Psoas muscle (tissue), 8 donors: Measurements from ENCODE around the gene WWOX. TPM values are rescaled to one million over a fixed set of nuclear protein-coding genes. Genes with fewer than 3 reads are reported as not detected.

ENCODE experiments used
- ATAC-seq, 4 donors: fragments of 200-7000 bp; cut with Tn5 transposase; one replicate each; pipeline ENCODE4 v1.9.1; 2020; ENCODE audit warnings: moderate library complexity in 3 of 4, mild to moderate bottlenecking in 2 of 4
- DNase-seq, 2 donors: peaks; one replicate each; pipeline ENCODE4 v3.0.0-alpha.2; 2020
- H3K27ac ChIP-seq: fragments of 200-600 bp; one replicate; pipeline ENCODE4 v1.8.0; 2022
- H3K27me3 ChIP-seq, 3 donors: fragments of 200-600 bp in 1 of 3; one replicate each; pipeline versions ENCODE4 v1.6.1 to v1.8.0; 2013 to 2022; ENCODE audit warnings: low read length in 2 of 3, mild to moderate bottlenecking in 2 of 3, moderate library complexity in 1 of 3; ENCODE audit not compliant: insufficient read depth in 3 of 3
- H3K36me3 ChIP-seq, 2 donors: fragments of 200-600 bp in 1 of 2; one replicate each; pipeline versions ENCODE4 v1.6.1 to v1.8.0; 2013 to 2022; ENCODE audit warnings: low read depth in 1 of 2, mild to moderate bottlenecking in 1 of 2, moderate library complexity in 1 of 2; ENCODE audit not compliant: insufficient read depth in 1 of 2
- H3K4me1 ChIP-seq: fragments of 200-600 bp; one replicate; pipeline ENCODE4 v1.8.0; 2022
- H3K4me3 ChIP-seq: fragments of 200-600 bp; one replicate; pipeline ENCODE4 v1.8.0; 2022; ENCODE audit warnings: mild to moderate bottlenecking
- H3K9me3 ChIP-seq: fragments of 200-600 bp; one replicate; pipeline ENCODE4 v1.8.0; 2022
- CTCF ChIP-seq: fragments of 200-600 bp; IDR thresholded peaks from one replicate; pipeline ENCODE4 v1.8.0; 2022; ENCODE audit warnings: antibody characterized with exemption
- WGBS, 3 donors: extraction: QIAGEN DNeasy Blood & Tissue Kit; methylation state at CpG; one replicate each; pipeline versions ENCODE4 v1.1.6 to v1.1.7; 2013; 5-methylcytosine and 5-hydroxymethylcytosine counted together
- intact Hi-C, 2 donors: fragments of 100-400 bp; cut with DNase I; formaldehyde crosslinking; loops; one replicate each; pipeline versions ENCODE4 v1.11.0 to v1.14.2; 2022
- polyA plus RNA-seq, 3 donors: library from polyadenylated mRNA; stranded (reverse); fragments of 200-250 nt; gene quantifications; one replicate each; pipeline ENCODE4 v1.2.3, GENCODE V29; 2013
- total RNA-seq, 4 donors: library from RNA; stranded (reverse); fragmentation: NEBNext Ultra II Directional in 2 of 4; extraction: Animal tissue kit (Norgen Biotek cat#: 25700) in 2 of 4; gene quantifications; one replicate each; pipeline versions ENCODE4 v1.2.1 to v1.2.4, GENCODE V29; 2021 to 2023
- donor health status: healthy with polysubstance abuse.
- donor health status: DM: no; HTN: no; CAD: no; lungs with moderate emphysema.
- donor health status: Bipolar disorder and iron deficiency.
- donor health status: healthy.
- donor health status: DM: yes; HTN: yes; CAD: no.
- donor health status: DM: no; HTN: no; CAD: no.
- donor health status: DM: no; HTN: no; CAD: no.
- donor health status: DM: yes; HTN: yes; CAD: no.

Gene WWOX
- total and polyA plus RNA-seq, 7 donors: 3.1 to 6.6 (median 5.0) TPM

GRCh38 chr16:78832100-78832499 lies 732.6 kb downstream of the WWOX start:
- ATAC-seq (no peak), DNase-seq (no peak)
- H3K27me3 ChIP-seq: no peaks in the 10 kb centered on the region
- H3K4me1 ChIP-seq: no peaks in the 10 kb centered on the region
- no peak overlapping the region for H3K27ac ChIP-seq
- 96 to 100% (median 97%) methylated on average over 2 of the region's 2 CpGs for WGBS, 3 donors
- H3K4me3 ChIP-seq: no peak overlapping the region
- H3K9me3 ChIP-seq: no peaks in the 10 kb centered on the region
- H3K36me3 ChIP-seq: no peaks in the 10 kb centered on the region
- no peak for TF ChIP-seq CTCF
- intact Hi-C loops: no loop called here

GRCh38 chr16:78836802-78837491 lies 737.5 kb downstream of the WWOX start:
- H3K27ac ChIP-seq: no peak overlapping the region
- WGBS, 3 donors: 84 to 94% (median 89%) methylated on average over 8 of the region's 8 CpGs
- H3K4me3 ChIP-seq: no peak overlapping the region
- no peak for ATAC-seq
- no peaks in the 10 kb centered on the region for H3K27me3 ChIP-seq
- no peaks in the 10 kb centered on the region for H3K4me1 ChIP-seq
- no peak for TF ChIP-seq CTCF
- no peaks in the 10 kb centered on the region for H3K36me3 ChIP-seq
- intact Hi-C loops: no loop called here
- no peaks in the 10 kb centered on the region for H3K9me3 ChIP-seq
- DNase-seq: no peak

- DNase-seq: no peak
- Histone ChIP-seq H3K4me1 (no peaks in the 10 kb centered on the region), H3K27me3 (no peaks in the 10 kb centered on the region), H3K4me3 (no peak overlapping the region), H3K36me3 (no peaks in the 10 kb centered on the region), H3K9me3 (no peaks in the 10 kb centered on the region), H3K27ac (no peak overlapping the region)
- intact Hi-C loops: no loop called here
- no peak for TF ChIP-seq CTCF
- ATAC-seq: no peak
These were observed 738.3 kb downstream of the WWOX start for GRCh38 chr16:78837706-78838105.

- Histone ChIP-seq H3K4me3 (no peak overlapping the region), H3K9me3 (no peaks in the 10 kb centered on the region), H3K27ac (no peak overlapping the region), H3K36me3 (no peaks in the 10 kb centered on the region), H3K4me1 (peaks cover 2% of the 10 kb centered on the region), H3K27me3 (no peaks in the 10 kb centered on the region)
- ATAC-seq (no peak), DNase-seq (no peak)
- WGBS, 3 donors: 56 to 61% (median 56%) methylated on average over 5 of the region's 5 CpGs
- TF ChIP-seq CTCF: no peak
- intact Hi-C loops: no loop called here
These were observed 738.8 kb downstream of the WWOX start for GRCh38 chr16:78838276-78838675.

- H3K4me1 ChIP-seq: peaks cover 16% of the 10 kb centered on the region
- H3K9me3 ChIP-seq: no peaks in the 10 kb centered on the region
- no peak overlapping the region for H3K27ac ChIP-seq
- 55 to 62% (median 59%) methylated on average over 4 of the region's 4 CpGs for WGBS, 3 donors
- no peak for TF ChIP-seq CTCF
- H3K36me3 ChIP-seq: no peaks in the 10 kb centered on the region
- no peak overlapping the region for H3K4me3 ChIP-seq
- intact Hi-C loops: no loop called here
- no peak for ATAC-seq
- DNase-seq: no peak
- no peaks in the 10 kb centered on the region for H3K27me3 ChIP-seq
These were observed 743.5 kb downstream of the WWOX start for GRCh38 chr16:78842950-78843349.
